ENCODE data around the gene RAB25. TPM values are rescaled to one million over a fixed set of nuclear protein-coding genes. Genes with fewer than 3 reads are reported as not detected.
"Not testable (repeated sequence)": the region's sequence is repeated elsewhere in the genome, so short reads cannot be mapped to it uniquely, and the experiment has no call there.

RAB25 gene
- total RNA-seq, 4 donors from 2014 or later = 211 to 281 (median 251) TPM

DNA sequence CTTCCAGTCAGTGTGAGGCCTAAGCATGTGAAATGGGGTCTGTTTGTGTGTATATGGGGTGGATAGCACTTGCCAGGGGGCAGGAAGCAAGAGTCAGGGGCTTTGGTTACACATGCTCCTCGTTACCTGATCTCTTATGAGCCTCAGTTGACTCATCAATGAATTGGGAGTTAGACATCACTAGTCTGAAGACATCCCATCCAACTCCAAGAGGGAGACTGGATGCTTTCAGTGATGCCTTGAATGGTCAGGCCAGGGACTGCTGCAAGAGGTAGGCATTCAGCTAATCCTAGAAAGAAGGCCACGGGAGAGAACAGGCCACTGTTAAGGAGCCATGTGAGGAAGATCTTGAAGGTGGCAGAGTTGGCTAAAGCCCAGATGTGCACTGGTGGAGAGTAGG lies 6.3 kb downstream of the RAB25 start:
- no peak for DNase-seq (ENCODE audit: low spot score in 2 of 2)
- intact Hi-C loops (cut with DNase I; ENCODE audit: low total_unique reads) = no loop called here

DNA sequence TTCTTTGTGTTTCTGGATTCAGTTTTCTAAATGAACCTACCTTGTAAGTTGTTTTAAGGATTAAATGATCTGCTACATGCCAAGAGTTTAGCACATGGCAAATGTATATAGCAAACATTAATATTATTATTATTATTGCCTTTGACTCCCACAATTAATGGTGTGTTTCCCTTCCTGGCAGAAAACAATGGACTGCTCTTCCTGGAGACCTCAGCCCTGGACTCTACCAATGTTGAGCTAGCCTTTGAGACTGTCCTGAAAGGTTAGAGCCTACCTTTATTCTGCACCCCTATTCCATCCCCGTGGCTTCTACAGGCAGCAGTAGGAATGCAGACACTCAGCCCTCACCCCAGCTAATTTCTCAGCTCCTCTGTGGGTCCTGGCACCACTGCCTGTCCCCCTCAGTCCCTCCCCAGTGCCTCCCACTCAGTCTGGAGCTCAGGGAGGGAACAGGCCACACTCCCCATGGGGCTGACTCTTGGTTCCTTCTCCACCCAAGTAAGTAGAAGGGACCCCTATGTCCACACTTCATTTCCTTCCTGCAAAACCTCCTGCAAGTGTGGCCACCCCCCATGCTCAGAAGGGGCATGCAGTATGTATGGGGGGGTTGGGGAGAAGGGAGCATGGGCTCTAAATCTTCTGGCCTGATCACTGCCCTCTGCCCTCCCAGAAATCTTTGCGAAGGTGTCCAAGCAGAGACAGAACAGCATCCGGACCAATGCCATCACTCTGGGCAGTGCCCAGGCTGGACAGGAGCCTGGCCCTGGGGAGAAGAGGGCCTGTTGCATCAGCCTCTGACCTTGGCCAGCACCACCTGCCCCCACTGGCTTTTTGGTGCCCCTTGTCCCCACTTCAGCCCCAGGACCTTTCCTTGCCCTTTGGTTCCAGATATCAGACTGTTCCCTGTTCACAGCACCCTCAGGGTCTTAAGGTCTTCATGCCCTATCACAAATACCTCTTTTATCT lies 8.8 kb downstream of the RAB25 start:
- no peak for DNase-seq (ENCODE audit: low spot score in 2 of 2)
- no peak for TF ChIP-seq POLR2A (IDR thresholded peaks at IDR 0.05)
- TF ChIP-seq, protein P1, sequence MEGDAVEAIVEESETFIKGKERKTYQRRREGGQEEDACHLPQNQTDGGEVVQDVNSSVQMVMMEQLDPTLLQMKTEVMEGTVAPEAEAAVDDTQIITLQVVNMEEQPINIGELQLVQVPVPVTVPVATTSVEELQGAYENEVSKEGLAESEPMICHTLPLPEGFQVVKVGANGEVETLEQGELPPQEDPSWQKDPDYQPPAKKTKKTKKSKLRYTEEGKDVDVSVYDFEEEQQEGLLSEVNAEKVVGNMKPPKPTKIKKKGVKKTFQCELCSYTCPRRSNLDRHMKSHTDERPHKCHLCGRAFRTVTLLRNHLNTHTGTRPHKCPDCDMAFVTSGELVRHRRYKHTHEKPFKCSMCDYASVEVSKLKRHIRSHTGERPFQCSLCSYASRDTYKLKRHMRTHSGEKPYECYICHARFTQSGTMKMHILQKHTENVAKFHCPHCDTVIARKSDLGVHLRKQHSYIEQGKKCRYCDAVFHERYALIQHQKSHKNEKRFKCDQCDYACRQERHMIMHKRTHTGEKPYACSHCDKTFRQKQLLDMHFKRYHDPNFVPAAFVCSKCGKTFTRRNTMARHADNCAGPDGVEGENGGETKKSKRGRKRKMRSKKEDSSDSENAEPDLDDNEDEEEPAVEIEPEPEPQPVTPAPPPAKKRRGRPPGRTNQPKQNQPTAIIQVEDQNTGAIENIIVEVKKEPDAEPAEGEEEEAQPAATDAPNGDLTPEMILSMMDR (IDR thresholded peaks at IDR 0.05) = no peak
- intact Hi-C loops (cut with DNase I; ENCODE audit: low total_unique reads) = no loop called here
- no peak overlapping the region for H3K4me3 ChIP-seq (ENCODE audit: low read depth, poor library complexity, severe bottlenecking)
- WGBS, 2 donors = 83% methylated on average over 3 of the region's 3 CpGs

More for the DNA sequence above, 6.3 kb downstream of the RAB25 start:
- TF ChIP-seq, protein P1 (IDR thresholded peaks at IDR 0.05) = no peak
- TF ChIP-seq POLR2A (IDR thresholded peaks at IDR 0.05) = no peak
- no peak overlapping the region for H3K4me3 ChIP-seq (ENCODE audit: low read depth, poor library complexity, severe bottlenecking)
- 85 to 88% methylated on average over 2 of the region's 2 CpGs for WGBS, 2 donors

DNA sequence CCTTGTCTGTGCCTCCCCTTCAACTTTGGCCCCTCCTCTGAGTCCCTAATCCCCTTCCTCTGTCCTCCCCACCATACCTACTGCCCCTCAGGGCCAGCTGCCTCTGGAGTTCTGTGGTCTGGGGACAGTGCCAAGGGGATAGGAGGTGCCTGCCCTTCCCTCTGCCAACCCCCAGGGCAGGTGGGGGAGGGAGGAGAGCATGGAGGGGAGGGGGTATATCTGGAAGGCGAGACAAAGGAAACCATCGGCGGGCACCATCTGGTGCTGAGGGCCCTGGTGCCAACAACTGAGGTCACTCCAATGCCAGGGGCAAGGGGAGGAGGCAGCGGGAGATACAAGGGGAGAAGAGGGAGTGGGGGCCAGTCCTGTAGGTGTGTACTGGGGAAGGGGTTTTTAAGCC lies 9.6 kb downstream of the RAB25 start:
- DNase-seq (ENCODE audit: low spot score in 2 of 2) = no peak
- intact Hi-C loops (cut with DNase I; ENCODE audit: low total_unique reads) = no loop called here
- no peak for TF ChIP-seq POLR2A (IDR thresholded peaks at IDR 0.05)
- TF ChIP-seq, protein P1 (IDR thresholded peaks at IDR 0.05) = no peak
- no peak overlapping the region for H3K4me3 ChIP-seq (ENCODE audit: low read depth, poor library complexity, severe bottlenecking)
- WGBS, 2 donors = 47 to 48% methylated on average over 4 of the region's 4 CpGs

DNA sequence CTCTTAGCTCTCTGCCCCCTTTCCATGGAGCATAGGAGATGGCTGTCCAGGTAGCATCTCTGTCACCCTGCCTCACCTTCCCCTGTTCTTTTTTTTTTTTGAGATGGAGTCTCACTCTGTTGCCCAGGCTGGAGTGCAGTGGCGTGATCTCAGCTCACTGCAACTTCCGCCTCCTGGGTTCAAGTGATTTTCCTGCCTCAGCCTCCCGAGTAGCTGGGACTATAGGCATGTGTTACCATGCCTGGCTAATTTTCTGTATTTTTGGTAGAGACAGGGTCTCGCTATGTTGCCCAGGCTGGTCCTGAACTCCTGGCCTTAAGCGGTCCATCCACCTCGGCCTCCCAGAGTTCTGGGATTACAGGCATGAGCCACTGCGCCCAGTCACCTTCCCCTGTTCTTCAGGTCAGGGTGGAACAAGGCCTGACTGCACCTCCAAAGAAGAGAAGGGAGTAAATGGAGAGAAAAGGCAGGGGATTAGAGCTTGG lies 10.4 kb downstream of the RAB25 start:
- WGBS, 2 donors = 93% methylated on average over 7 of the region's 7 CpGs
- DNase-seq (ENCODE audit: low spot score in 2 of 2); intact Hi-C loops (cut with DNase I; ENCODE audit: low total_unique reads); H3K4me3 ChIP-seq (ENCODE audit: low read depth, poor library complexity, severe bottlenecking): not testable (repeated sequence)

DNA sequence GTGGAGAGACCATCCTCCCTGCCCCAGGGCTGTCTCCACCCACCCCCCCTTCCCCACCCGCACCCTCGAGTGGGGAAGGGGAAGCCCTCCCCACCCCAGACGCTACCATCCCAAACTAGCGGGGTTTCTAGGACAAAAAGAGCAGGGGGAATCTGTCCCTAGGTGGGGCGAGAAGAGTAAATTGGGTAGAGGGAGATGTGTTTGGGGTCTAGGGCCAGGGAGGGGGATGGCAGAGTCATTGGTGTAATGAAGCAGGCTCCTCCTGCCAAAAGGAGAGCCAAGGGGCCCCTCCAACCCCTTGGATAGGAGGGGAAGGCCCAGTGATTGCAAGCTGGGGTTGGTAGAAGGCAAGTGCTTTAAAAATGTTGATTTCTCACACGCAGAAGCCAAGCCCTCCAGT lies 11.3 kb downstream of the RAB25 start:
- WGBS, 2 donors = 54 to 56% methylated on average over 6 of the region's 6 CpGs
- no peak for DNase-seq (ENCODE audit: low spot score in 2 of 2)
- intact Hi-C loops (cut with DNase I; ENCODE audit: low total_unique reads) = no loop called here
- H3K4me3 ChIP-seq (ENCODE audit: low read depth, poor library complexity, severe bottlenecking) = no peak overlapping the region
- TF ChIP-seq, protein P1 (IDR thresholded peaks at IDR 0.05) = no peak

DNA sequence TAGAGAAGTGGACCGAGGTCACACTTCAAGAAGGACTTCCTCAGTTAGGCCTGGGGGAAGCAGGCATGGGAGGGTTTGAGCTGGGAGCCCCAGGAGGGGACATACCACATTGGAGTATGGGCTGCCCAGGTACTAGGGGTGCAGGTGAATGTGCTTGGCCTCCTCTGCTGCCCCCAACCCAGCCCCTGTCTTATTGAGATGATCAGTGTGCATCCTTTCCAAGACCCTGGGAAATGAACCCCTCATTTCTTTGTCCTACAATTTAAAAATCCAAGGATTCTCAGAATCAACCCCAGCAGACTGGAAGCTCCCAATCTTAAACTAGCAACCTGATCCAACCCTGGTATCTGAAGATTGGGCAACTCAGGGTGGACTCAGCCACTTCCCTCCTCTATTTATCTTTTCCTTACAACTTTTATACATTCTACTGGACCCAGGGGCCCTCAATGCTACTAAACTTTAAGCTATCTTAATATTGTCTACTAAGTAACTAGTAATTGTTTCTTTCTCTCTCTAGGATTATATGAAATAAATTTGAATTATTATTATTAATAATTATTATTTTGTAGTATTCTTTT lies 12.2 kb downstream of the RAB25 start:
- intact Hi-C loops (cut with DNase I; ENCODE audit: low total_unique reads) = no loop called here
- DNase-seq (ENCODE audit: low spot score in 2 of 2) = no peak
- TF ChIP-seq, protein P1 (IDR thresholded peaks at IDR 0.05) = no peak
- TF ChIP-seq POLR2A (IDR thresholded peaks at IDR 0.05) = no peak
- no peak overlapping the region for H3K4me3 ChIP-seq (ENCODE audit: low read depth, poor library complexity, severe bottlenecking)
- 38 to 63% methylated on average over 1 of the region's 1 CpG for WGBS, 2 donors

All from lower leg skin (tissue), 4 donors.